DLD1 (cell line): Measurements from ENCODE around the gene CPLANE2.

ENCODE experiments used
- in situ Hi-C: cut with HindIII; loops from 2 replicates; pipeline ENCODE4 v1.10.0; 2017; ENCODE audit warnings: low sequenced_read_pairs

The CPLANE2 gene

DNA sequence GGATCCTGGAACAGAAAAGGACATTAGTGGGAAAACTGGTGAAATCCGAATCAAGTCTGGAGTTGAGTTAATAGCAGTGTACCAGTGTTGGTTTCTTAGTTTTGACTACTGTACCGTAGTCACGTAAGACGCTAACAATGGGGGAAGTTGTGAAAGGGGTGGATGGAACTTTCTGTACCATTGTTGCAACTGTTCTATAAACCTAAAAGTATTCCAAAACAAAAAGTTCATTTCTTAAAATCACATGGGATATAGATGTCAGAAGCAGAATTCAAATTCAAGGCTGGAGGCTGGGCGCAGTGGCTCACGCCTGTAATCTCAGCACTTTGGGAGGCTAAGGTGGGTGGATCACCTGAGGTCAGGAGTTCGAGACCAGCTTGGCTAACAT is 41.5 kb downstream of the CPLANE2 start:
- in situ Hi-C loops = no loop called here

DNA sequence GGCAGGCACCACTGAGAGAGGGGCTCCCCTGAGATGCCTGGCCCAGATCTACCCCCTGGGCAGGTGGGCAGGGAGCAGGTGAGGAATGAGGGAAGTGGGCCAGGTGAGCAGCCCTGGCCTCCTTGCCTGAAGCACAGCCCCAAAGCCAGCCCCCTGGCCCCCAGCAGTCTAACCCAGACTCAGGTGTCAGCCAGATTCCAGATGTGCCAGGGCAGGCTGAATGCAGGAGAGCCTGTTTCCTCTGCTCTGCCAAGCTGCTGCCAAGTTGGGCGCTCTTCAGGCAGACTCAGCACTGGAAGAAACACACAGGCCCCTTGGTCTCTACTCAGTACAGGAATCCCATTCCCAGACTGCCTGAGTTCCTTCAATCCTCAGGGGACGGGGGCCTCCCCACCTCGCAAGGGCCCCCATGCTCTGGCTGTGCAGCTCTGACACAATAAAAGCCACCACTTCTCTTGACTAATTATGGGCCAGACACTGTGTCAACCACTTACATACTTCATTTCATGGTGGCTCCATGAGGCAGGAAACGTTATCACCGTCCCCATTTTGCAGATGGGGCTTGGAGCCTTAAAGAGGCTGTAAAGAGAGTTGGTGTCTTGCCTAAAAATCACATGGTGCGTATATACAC is 45.0 kb downstream of the CPLANE2 start:
- in situ Hi-C loops = no loop called here

DNA sequence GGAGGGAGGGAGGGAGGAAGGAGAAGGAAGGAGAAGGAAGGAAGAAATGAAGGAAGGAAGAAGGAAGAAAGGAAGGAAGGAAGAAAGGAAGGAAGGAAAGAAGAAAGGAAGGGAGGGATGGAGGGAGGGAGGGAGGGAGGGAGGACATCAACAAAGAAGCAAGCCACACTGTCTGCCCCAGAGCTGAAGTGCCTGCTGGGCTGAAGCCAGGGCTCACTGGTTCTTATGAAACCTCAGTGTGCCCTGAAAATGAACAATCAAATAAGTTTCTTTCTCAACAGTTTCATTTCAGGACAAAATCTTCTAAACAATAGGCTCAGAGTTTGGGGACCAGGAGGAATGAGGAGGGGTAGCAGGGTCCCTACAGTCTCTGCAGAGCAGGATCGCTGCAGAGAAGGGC is 45.7 kb downstream of the CPLANE2 start:
- in situ Hi-C loops = no loop called here

DNA sequence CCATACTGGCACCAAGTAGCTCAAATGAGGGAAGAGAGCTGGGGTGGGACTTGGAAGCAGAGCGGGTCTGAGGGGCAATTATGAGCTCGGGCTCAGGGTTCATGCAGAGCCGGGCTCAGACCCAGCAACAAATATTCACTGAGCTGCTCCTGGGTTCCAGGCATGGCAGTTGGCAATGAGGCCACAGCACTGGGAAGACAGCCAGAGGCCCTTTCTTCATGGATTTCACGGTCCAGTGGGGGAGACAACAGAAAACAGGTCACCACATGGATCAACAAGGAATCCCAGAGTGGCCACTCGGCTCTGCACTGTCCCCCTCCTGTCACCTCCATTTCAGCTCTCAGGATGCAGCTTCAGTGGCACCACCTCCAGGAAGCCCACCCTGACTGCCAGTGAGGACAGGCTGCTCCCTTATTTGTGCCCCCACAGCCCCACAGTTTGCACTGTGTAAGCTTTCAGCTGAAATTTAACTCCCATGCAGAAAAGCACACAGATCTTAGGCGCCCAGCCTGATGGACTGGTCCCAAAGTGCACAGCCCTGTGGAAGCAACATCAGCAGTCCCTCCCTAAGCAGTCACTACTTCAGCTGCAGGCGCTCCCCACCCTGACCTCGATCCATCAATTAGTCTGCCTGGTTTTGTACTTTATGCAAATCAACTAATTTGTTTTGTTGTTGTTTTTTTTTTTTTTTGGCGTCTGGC is 46.9 kb downstream of the CPLANE2 start:
- in situ Hi-C loops = no loop called here

DNA sequence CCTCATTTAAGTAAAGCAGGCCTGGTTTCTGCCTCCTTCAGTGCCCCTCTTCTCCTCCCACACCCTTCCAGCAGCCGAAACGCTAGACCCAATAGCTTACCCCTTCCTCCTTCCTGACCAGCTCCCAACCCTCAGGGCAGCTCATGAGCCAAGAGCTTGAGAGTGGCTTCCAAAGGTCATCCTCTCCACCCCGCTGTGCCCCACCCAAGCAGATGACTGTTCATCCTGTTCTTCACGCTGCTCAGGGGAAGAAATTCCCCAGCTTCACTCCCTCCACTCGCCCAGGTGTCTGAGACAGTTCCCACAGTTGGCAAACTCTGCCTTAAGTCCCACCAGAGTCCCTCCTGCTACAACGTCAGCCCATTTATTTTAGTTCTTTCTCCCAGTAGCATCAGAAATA is 48.0 kb downstream of the CPLANE2 start:
- in situ Hi-C loops = no loop called here

DNA sequence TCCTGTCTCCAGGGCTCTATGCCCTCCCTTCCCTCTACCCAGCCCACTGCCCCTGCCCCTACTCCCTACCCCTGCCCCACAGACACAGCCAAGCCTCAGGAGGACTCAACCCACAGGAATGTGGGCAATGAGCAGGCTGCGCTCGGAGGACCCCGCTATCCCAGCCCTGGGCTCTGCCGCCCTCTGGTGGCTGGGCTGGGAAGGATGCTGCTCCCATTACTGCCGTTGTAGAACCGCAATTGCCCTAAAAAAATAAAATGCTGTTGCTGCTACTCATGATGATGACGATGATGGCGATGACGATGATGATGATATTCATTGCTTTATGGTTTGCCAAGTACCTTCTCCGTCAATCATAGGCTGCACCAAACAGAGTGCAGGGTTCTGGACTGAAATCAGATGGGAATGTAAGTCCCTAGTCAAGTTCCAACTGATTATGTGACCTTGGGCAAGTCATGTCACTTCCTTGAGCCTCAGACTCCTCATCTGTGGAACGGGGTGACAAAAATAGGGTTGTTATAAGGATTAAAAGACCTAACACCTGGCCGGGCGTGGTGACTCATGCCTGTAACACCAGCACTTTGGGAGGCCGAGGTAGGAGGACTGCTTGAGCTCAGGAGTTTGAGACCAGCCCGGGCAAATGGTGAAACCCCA is 49.1 kb downstream of the CPLANE2 start:
- in situ Hi-C loops = no loop called here

DNA sequence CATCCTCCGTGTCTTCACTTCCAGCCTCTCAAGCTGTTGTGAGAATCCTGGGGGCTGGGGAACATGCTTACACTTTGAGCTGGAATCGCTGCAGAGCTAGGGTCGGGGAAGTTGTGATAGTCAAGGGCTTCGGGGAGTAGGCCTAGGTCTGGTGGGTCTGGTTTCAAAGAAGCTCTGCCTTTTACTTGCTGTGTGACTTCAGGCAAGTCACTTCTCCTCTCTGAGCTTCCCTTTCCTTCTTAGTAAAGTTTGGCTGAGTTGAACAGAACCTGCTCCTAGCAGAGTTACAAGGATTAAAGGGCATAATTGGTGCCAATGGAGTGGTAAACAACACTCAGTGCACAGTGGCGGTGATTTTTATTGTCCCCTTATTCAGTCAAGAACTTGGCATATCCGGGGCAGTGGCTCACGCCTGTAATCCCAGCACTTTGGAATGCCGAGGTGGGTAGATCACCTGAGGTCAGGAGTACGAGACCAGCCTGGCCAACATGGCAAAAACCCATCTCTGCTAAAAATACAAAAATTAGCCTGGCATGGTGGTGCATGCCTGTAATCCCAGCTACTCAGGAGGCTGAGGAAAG is 50.2 kb downstream of the CPLANE2 start:
- in situ Hi-C loops = no loop called here

DNA sequence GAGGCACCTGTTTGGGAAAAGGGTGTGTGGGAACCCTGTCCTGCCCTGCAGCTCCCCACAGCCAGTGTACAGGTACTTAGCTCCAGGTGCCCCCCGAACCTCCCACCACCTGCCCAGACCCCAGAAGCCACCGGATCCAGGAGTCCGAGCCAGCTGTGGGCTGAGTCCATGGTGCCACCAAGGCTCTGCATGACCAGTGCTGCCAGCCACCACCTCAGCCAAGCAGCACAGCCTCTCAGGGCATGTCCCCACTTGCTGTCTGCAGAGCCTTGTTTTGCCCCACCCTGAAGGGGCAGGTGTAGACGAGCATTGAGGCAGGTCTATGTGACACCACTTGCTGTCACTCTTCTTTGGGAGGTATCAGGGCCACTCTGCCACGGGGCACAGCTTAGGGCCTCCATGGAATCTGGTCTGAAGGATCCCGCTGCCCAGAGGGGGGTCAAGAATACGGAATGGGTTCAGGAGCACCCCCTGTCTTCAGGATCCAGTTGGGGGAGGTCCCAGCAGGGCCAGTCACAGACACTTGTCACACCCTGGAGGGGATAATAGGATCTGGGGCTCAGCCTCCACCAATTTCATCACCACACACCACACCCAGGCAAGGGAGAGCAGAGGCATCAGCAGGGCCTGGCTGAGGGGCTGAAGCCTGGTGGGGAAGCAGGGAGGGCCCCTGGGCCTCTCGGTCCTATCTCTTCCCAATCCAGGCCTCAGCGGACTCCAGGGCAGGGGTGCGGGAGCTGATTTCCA is 52.3 kb downstream of the CPLANE2 start:
- in situ Hi-C loops = no loop called here

DNA sequence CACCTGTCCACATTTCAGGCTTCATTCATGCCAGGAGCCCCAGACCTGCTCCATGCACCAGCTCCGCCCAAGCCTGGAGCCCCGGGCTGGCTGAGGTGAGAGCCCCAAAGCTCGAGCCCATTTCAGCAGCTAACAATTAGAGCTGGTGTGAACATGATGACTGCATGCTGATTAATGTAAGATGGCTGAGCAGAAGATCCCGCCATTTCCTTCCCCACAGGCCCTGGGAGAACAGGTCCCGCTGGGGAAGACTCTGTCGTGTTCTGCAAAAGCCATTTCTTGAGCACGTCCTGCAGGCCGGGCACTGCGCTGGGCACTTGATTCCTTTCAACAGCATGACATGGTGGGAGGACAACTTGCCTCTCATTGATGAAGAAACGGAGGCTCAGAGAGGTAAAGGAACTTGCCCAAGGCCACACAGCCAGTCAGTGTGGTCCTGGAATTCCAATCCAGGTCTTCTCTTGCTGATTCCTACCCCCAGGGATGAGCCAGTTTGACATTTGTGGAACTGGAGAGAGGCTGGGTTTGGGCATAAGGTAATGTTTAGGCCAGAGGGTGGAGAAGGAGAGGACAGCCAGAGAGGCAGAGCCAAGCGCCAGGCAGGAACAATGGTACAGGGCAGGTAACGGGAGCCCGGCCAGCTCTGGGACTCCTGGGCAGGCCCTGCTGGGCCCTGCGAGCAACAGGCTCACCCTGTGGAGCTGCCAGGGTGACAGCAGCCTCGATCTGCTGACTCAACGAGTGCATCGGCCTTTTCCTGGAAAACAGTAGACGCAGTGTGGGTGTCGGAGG is 53.0 kb downstream of the CPLANE2 start:
- in situ Hi-C loops = no loop called here

DNA sequence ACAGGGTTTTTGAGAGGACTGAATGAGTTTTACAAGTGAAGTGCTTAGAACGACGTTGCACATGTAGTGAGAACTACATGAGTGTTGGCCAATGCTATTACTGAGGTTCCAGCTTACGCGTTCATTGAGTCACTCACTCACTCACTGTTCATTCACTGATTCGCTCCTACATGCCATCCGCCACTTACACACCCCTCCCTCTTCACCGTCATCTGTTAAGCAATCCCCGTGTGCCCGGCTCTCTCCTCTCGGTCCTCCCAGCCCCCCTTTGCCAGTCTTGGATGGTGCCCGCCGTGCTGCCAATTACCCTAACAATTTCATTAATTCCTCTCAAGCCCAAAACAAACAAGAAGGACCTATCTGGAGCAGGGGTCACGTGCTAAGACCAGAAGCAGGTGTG is 53.8 kb downstream of the CPLANE2 start:
- in situ Hi-C loops = no loop called here

DNA sequence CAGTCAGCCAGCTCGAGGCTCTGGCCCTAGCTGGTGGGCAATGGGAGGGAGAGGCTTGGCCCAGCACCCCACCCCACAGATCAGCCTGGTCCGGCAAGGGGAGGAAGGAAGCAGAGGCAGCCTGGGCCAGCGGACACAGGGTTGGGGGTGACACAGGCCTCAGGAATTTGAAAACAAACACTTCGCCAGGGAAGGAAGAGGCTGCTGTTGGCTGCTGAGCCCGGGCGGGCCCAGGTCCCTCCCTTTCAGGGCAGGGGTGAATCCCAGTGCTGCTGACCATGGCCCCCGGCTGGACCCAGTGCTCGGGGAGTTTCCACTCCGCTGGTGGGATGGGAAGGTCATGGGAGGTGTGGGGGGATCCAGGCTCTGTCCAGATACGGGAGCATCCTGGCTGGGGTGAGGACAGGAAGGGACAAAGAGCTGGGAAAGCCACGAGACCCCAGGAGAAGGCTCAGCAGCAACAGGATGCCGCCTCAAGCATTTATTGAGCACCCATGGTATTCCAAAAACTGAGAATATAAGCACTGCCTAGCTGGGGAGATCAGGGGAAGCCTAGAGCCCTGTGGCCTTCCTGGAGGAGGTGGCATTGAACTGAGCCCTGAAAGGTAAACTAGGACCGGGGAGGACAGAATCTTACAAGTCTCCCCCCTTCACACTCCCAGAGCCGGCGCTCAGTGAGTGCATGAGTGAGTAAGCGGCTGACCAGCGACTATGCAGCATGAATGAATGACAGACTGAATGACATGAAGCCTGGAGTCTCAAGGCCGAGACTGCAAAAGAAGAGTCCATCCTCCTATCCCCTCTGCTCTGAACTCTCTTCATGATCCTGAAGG is 54.9 kb downstream of the CPLANE2 start:
- in situ Hi-C loops = no loop called here
